Measurements from ENCODE around the gene PSMD4.

Gene PSMD4

DNA sequence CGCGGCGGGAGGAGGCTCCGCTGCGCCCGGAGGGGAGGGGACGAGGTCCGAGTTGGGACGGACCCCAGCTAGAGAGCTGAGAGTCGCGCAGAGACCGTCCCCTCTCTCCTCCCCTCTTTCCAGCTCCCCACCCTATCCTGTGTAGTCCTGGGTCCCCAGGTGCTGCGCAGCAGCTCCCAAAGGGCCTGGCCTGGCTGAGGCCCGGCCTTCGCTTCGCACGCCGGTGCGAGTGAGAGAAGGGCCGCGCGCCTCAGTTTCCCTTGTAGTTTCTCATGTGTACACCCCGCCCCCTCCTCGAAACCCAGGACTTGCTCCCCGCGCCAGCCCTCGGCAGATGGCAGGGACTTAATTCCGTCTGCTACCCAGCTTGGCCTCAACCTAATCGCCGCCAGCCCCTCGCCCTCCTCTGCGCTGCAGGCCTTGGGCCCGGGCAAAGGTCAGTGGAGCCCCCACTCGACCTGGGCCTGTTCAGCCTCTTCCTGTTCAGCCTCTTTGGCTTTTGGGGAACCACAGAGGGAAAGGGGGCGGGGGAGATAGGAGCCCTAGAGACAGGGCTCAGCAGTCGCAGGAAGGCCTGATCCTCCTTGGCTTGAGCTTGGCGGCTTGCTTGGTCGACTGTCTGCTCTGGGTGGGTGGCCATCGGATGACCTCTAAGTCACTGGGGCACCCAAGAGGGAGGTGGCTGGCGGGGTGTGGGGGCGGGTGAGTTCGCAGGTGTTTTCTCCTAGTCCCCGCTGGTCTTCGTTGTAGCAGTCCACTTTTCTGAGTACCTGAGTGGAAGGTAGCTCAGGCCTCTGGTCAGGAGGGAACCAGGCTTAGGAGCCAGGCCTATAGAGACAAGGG is 28.6 kb downstream of the PSMD4 start:
- Mint-ChIP-seq H3K9me3 (no peaks in the 10 kb centered on the region), H3K36me3 (ENCODE audit: low read depth) (peaks cover 5% of the 10 kb centered on the region), H3K27ac (peak overlapping the region; percentile 89), H3K4me1 (ENCODE audit: low read depth) (peaks cover 15% of the 10 kb centered on the region), H3K27me3 (ENCODE audit: low read depth) (no peaks in the 10 kb centered on the region), H3K4me3 (peak overlapping the region; percentile 95)
- peak; percentile 23 for DNase-seq (ENCODE audit: low spot score)

DNA sequence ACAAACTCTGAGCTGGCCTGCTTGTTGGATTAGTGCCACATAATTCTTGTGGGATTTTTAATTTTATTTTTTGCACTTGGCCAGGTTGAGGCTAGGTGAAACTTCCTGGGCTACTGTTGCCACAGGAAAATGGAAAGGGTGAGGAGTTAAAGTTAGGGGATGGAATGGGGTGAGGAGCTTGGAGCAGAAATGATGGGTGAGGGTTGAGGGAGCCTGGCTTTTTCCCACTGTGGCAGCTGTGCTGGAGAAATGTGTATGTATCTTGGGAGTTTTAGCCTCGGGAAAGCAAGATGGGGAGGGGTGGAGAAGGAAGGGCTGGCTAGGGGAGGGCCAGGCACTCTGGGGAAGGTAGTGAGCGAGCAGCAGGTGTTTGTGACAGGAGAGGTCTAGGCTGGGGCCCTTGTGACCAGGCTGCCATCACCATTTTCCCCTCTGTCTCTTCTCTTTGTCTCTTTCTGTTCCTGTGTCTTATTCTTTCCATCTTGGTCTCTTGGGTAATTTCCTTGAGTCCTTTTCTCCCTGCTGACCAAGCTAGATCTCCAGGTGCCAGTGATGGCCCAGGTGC is 29.6 kb downstream of the PSMD4 start:
- Mint-ChIP-seq H3K27ac (peak overlapping the region; percentile 89), H3K9me3 (no peaks in the 10 kb centered on the region), H3K36me3 (ENCODE audit: low read depth) (peaks cover 13% of the 10 kb centered on the region), H3K4me3 (peak overlapping the region; percentile 95), H3K4me1 (ENCODE audit: low read depth) (peaks cover 15% of the 10 kb centered on the region), H3K27me3 (ENCODE audit: low read depth) (no peaks in the 10 kb centered on the region)
- no peak for DNase-seq (ENCODE audit: low spot score)

DNA sequence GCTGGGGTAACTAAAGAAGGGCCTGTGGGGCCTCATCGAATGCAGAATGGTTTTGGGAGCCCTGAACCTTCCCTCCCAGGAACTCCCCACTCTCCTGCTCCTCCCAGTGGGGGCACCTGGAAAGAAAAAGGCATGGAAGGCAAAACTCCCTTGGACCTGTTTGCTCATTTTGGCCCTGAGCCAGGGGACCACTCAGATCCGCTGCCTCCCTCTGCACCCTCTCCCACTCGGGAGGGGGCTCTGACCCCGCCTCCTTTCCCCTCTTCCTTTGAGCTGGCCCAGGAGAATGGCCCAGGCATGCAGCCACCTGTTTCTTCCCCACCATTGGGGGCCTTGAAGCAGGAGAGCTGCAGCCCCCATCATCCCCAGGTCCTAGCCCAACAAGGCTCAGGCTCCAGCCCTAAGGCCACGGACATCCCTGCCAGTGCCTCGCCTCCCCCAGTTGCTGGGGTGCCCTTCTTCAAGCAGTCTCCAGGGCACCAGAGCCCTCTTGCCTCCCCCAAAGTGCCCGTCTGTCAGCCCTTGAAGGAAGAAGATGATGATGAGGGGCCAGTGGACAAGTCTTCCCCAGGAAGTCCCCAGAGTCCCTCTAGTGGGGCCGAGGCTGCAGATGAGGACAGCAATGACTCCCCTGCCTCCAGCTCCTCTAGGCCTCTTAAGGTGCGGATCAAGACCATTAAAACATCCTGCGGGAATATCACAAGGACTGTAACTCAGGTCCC is 32.2 kb downstream of the PSMD4 start:
- H3K27ac Mint-ChIP-seq = no peak overlapping the region
- H3K4me1 Mint-ChIP-seq (ENCODE audit: low read depth) = peaks cover 15% of the 10 kb centered on the region
- H3K27me3 Mint-ChIP-seq (ENCODE audit: low read depth) = no peaks in the 10 kb centered on the region
- H3K36me3 Mint-ChIP-seq (ENCODE audit: low read depth) = peaks cover 22% of the 10 kb centered on the region
- no peak for DNase-seq (ENCODE audit: low spot score)
- no peaks in the 10 kb centered on the region for H3K9me3 Mint-ChIP-seq
- H3K4me3 Mint-ChIP-seq = no peak overlapping the region

DNA sequence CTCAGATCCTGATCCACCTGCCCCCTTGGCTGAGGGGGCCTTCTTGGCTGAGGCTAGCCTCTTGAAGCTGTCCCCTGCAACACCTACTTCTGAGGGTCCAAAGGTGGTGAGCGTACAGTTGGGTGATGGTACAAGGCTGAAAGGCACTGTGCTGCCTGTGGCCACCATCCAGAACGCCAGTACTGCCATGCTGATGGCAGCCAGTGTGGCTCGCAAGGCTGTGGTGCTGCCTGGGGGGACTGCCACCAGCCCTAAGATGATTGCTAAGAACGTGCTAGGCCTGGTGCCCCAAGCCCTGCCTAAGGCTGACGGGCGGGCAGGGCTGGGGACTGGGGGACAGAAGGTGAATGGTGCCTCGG is 32.8 kb downstream of the PSMD4 start:
- H3K36me3 Mint-ChIP-seq (ENCODE audit: low read depth) = peaks cover 22% of the 10 kb centered on the region
- peaks cover 15% of the 10 kb centered on the region for H3K4me1 Mint-ChIP-seq (ENCODE audit: low read depth)
- H3K27me3 Mint-ChIP-seq (ENCODE audit: low read depth) = no peaks in the 10 kb centered on the region
- no peak overlapping the region for H3K4me3 Mint-ChIP-seq
- H3K9me3 Mint-ChIP-seq = no peaks in the 10 kb centered on the region
- no peak for DNase-seq (ENCODE audit: low spot score)
- H3K27ac Mint-ChIP-seq = no peak overlapping the region

DNA sequence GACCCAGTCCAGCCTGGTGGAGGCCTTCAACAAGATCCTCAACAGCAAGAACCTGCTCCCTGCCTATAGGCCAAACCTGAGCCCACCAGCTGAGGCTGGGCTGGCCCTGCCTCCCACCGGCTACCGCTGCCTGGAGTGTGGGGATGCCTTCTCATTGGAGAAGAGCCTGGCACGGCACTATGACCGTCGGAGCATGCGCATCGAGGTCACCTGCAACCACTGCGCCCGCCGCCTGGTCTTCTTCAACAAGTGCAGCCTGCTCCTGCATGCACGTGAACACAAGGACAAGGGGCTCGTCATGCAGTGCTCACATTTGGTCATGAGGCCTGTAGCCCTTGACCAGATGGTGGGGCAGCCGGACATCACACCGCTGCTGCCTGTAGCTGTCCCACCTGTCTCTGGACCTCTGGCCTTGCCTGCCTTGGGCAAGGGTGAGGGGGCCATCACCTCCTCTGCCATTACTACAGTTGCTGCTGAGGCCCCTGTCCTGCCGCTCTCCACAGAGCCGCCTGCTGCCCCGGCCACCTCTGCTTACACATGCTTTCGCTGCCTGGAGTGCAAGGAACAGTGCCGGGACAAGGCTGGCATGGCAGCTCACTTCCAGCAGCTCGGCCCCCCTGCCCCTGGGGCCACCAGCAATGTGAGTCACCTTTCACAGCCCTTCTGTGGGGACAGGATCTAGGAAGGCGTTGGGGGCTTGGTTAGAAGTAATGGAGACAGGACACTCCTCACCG is 33.4 kb downstream of the PSMD4 start:
- H3K27ac Mint-ChIP-seq = no peak overlapping the region
- H3K9me3 Mint-ChIP-seq = no peaks in the 10 kb centered on the region
- no peaks in the 10 kb centered on the region for H3K27me3 Mint-ChIP-seq (ENCODE audit: low read depth)
- H3K4me1 Mint-ChIP-seq (ENCODE audit: low read depth) = peaks cover 15% of the 10 kb centered on the region
- H3K36me3 Mint-ChIP-seq (ENCODE audit: low read depth) = peaks cover 26% of the 10 kb centered on the region
- DNase-seq (ENCODE audit: low spot score) = no peak
- no peak overlapping the region for H3K4me3 Mint-ChIP-seq

DNA sequence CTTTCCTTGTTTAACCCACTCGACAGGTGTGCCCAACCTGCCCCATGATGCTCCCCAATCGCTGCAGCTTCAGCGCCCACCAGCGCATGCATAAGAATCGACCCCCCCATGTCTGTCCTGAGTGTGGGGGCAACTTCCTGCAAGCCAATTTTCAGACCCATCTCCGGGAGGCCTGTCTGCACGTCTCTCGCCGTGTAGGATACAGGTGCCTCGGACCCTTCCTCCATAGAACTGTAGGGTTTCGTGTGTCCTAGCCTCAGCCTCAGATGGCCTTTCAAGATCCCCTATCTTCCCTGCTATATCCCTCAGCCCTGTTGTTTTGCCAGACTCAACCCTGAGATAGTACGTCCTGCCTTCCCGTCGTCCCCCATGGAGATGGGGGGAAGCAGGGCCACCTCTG is 34.0 kb downstream of the PSMD4 start:
- DNase-seq (ENCODE audit: low spot score) = no peak
- H3K36me3 Mint-ChIP-seq (ENCODE audit: low read depth) = peaks cover 30% of the 10 kb centered on the region

DNA sequence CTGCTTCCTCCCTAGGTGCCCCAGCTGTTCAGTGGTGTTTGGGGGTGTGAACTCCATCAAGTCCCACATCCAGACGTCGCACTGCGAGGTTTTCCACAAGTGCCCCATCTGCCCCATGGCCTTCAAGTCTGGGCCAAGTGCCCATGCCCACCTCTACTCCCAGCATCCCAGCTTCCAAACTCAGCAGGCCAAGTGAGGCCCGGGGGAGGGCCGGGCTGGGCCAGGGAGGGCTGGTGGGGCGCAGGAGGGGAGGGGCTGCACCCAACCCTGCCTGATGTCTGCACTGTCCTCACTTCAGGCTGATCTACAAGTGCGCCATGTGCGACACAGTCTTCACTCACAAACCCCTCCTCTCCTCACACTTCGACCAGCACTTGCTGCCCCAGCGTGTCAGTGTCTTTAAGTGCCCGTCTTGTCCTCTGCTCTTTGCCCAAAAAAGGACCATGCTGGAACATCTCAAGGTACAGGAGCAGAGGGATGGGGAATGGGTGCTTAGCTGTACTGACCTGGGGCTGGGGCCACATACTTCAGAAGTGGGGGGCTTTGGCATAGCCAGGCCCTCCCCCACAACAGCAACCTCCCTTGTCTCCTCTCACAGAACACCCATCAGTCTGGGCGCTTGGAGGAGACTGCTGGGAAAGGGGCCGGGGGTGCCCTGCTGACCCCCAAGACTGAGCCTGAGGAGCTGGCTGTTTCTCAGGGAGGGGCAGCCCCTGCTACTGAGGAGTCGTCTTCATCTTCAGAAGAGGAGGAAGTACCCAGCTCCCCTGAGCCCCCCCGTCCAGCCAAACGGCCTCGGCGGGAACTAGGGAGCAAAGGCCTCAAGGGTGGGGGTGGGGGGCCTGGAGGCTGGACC is 34.8 kb downstream of the PSMD4 start:
- Mint-ChIP-seq H3K27ac (no peak overlapping the region), H3K27me3 (ENCODE audit: low read depth) (no peaks in the 10 kb centered on the region), H3K36me3 (ENCODE audit: low read depth) (peaks cover 37% of the 10 kb centered on the region), H3K4me1 (ENCODE audit: low read depth) (peaks cover 2% of the 10 kb centered on the region), H3K4me3 (no peak overlapping the region), H3K9me3 (no peaks in the 10 kb centered on the region)
- no peak for DNase-seq (ENCODE audit: low spot score)

More for the DNA sequence above, 34.0 kb downstream of the PSMD4 start:
- no peaks in the 10 kb centered on the region for H3K27me3 Mint-ChIP-seq (ENCODE audit: low read depth)
- H3K27ac Mint-ChIP-seq = no peak overlapping the region
- H3K9me3 Mint-ChIP-seq = no peaks in the 10 kb centered on the region
- H3K4me1 Mint-ChIP-seq (ENCODE audit: low read depth) = peaks cover 10% of the 10 kb centered on the region
- H3K4me3 Mint-ChIP-seq = no peak overlapping the region

DNA sequence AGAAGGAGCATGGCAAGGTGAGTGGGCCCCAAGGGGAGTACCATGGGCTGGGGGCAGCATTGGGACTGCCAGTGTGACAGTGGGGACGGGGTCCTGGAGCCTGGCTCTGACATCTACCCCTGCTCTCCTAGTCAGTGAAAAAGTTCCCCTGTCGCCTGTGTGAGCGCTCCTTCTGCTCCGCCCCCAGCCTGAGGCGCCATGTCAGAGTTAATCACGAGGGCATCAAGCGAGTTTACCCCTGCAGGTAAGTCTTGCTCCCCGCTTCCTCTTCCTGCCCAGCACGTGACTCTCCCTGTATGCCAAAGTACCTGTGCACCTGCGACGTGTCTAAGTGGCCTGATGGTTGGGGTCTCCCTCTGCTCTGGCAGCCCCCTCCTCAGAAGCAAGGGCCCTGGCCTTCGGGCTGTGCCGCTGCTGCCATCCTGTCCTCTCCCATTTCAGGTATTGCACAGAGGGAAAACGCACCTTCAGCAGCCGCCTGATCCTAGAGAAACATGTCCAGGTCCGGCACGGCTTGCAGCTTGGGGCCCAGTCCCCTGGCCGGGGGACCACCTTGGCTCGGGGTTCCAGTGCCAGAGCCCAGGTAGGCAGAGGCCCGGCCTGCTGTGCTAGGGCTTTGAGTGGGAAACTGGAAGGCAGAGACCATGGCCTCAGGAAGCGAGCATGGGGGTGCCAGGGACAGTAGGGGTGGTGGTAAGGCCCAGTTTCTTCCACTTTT is 35.6 kb downstream of the PSMD4 start:
- no peaks in the 10 kb centered on the region for H3K9me3 Mint-ChIP-seq
- no peaks in the 10 kb centered on the region for H3K4me1 Mint-ChIP-seq (ENCODE audit: low read depth)
- no peak overlapping the region for H3K27ac Mint-ChIP-seq
- DNase-seq (ENCODE audit: low spot score) = no peak
- no peak overlapping the region for H3K4me3 Mint-ChIP-seq
- H3K36me3 Mint-ChIP-seq (ENCODE audit: low read depth) = peaks cover 40% of the 10 kb centered on the region
- no peaks in the 10 kb centered on the region for H3K27me3 Mint-ChIP-seq (ENCODE audit: low read depth)

DNA sequence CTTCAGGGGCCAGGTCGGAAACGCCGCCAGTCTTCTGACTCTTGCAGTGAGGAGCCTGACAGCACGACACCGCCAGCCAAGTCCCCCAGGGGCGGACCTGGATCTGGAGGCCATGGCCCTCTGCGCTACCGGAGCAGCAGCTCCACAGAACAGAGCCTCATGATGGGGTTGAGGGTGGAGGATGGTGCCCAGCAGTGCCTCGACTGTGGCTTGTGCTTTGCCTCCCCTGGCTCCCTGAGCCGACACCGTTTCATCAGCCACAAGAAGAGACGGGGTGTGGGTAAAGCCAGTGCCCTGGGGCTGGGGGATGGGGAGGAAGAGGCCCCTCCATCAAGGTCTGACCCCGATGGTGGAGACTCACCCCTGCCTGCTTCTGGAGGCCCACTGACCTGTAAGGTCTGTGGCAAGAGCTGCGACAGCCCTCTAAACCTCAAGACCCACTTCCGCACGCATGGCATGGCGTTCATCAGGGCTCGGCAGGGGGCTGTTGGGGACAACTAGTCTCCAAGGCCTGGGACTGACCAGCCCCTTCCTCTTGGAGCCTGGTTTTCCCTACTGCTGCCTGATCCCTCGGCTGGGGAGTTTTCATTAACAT is 36.3 kb downstream of the PSMD4 start:
- H3K36me3 Mint-ChIP-seq (ENCODE audit: low read depth) = peaks cover 41% of the 10 kb centered on the region
- H3K4me3 Mint-ChIP-seq = no peak overlapping the region

DNA sequence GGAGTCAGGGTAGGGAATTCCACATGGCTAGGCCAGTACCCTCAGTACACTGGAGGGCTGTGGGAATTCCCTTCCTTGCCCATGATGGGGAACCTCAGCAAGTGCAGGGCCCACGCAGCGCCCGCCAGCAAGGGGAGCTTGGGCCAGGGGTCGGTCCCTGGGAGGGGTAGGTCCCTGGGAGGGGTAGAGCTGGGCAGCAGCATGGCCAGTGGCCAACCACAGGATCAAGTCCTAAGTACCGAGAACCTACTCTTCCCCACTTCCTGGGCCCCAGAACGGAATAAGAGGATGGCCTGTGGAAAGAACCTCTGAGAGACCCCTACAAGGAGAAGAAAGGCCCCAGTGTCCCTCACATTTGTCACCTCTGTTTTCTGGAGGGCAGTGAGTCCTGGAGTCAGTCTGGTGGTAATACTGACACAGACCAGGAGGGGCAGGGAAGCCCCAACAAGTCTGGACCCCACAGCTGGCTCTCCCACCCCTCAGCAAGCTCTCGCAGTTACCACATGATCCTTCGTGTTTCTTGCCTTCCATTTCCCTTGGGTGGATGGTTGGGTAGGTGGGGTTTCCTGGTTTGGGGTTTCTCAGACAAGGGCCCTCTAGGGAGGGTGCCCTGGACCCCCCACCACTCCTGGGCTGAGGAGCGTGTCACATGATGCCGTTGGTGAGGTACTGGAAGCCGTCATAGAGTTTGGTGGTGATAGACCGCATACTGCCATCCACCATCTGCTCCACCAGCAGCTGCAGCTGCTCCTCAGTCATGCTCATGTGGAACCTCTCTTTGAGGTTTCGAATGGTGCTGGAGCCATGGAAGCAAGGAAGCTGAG is 37.9 kb downstream of the PSMD4 start:
- H3K4me3 Mint-ChIP-seq = no peak overlapping the region
- H3K27ac Mint-ChIP-seq = no peak overlapping the region
- H3K36me3 Mint-ChIP-seq (ENCODE audit: low read depth) = peaks cover 42% of the 10 kb centered on the region
- no peaks in the 10 kb centered on the region for H3K27me3 Mint-ChIP-seq (ENCODE audit: low read depth)
- H3K4me1 Mint-ChIP-seq (ENCODE audit: low read depth) = no peaks in the 10 kb centered on the region
- no peaks in the 10 kb centered on the region for H3K9me3 Mint-ChIP-seq
- DNase-seq (ENCODE audit: low spot score) = no peak

More for the DNA sequence above, 36.3 kb downstream of the PSMD4 start:
- Mint-ChIP-seq H3K9me3 (no peaks in the 10 kb centered on the region), H3K4me1 (ENCODE audit: low read depth) (no peaks in the 10 kb centered on the region), H3K27me3 (ENCODE audit: low read depth) (no peaks in the 10 kb centered on the region), H3K27ac (no peak overlapping the region)
- no peak for DNase-seq (ENCODE audit: low spot score)

DNA sequence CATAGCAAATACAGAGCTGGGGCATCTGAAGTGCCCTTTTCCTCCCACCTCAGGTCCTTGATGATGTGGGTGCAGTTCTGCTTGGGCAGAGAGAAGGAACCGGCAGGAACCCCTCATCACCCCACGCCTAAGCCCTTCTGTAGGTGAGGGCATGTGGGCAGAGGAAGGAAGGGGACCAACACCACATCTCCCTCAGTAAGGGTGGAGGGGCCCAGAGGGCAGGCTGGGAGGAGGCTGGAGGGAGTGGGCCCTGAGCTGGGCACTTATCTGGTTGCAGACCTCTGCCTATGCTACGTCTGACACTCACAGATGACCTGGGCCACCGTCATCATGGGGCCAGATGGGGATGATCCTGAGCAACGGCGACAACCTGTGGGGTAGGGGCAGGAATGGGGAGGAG is 38.6 kb downstream of the PSMD4 start:
- no peak for DNase-seq (ENCODE audit: low spot score)
- no peak overlapping the region for H3K27ac Mint-ChIP-seq
- H3K9me3 Mint-ChIP-seq = no peaks in the 10 kb centered on the region
- no peaks in the 10 kb centered on the region for H3K27me3 Mint-ChIP-seq (ENCODE audit: low read depth)
- no peak overlapping the region for H3K4me3 Mint-ChIP-seq
- peaks cover 49% of the 10 kb centered on the region for H3K36me3 Mint-ChIP-seq (ENCODE audit: low read depth)
- H3K4me1 Mint-ChIP-seq (ENCODE audit: low read depth) = no peaks in the 10 kb centered on the region

Measured in T-helper 2 cell treated with Interferon-gamma antibody and Interleukin-4, amounts not matched to agents 5 μg/mL and 100 μg/mL, for 36 hours (primary cell).